ENCODE data around the gene RO60.

RO60 gene

GRCh38 chr1:193104907-193105820 is 45.8 kb downstream of the RO60 start, which contains the start of gene GLRX2:
GLRX2 (minus strand) TSS chr1:193105414; CDS start chr1:193105382, 32 bp downstream.
- peak within 1 kb of the TSS; percentile 88 for H3K4me3 ChIP-seq
- H3K4me1 ChIP-seq, result peaks cover 18% of the 10 kb centered on the region
- H3K9ac ChIP-seq, result peak within 1 kb of the TSS; percentile 83
- H3K36me3 ChIP-seq, result peaks cover 6% of the 10 kb centered on the region
- peak within 1 kb of the TSS; percentile 55; the same call in 1 of the 2 replicates for H3K27ac ChIP-seq
- TF ChIP-seq Cebpa-rat (IDR thresholded peaks at IDR 0.05), result no peak
- no peaks in the 10 kb centered on the region for H3K9me3 ChIP-seq
- no peaks in the 10 kb centered on the region for H3K27me3 ChIP-seq
- peak within 1 kb of the TSS; percentile 93 for H3K4me2 ChIP-seq
- H4K20me1 ChIP-seq, result peaks cover 15% of the 10 kb centered on the region; the same call in 1 of the 2 replicates

DNA sequence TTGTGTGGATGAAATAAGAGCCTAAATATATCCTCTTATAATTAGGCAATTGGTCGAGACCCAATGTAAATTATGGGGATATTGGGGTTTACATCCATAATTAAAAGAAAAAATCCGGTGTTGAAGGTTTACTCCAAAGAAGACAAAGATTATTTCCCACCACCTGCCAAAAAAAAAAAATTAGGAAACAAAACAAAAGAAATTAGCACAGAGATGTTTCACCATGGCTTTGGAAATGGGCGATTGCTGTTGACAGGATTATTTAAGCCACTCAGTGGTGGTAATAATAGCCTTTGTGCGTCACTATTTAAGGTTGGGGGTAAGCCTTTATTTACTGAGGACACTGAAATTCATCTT is 46.4 kb downstream of the RO60 start:
- peaks cover 15% of the 10 kb centered on the region; the same call in 1 of the 2 replicates for H4K20me1 ChIP-seq
- no peak for TF ChIP-seq Cebpa-rat (IDR thresholded peaks at IDR 0.05)
- peak overlapping the region; percentile 88 for H3K4me3 ChIP-seq
- H3K9me3 ChIP-seq, result no peaks in the 10 kb centered on the region
- no peaks in the 10 kb centered on the region for H3K27me3 ChIP-seq
- H3K4me2 ChIP-seq, result peak overlapping the region; percentile 93
- peak overlapping the region; percentile 83; the same call in 1 of the 2 replicates for H3K9ac ChIP-seq
- no peaks in the 10 kb centered on the region; the same call in 1 of the 2 replicates for H3K36me3 ChIP-seq
- H3K27ac ChIP-seq, result no peak overlapping the region
- H3K4me1 ChIP-seq, result peaks cover 18% of the 10 kb centered on the region

DNA sequence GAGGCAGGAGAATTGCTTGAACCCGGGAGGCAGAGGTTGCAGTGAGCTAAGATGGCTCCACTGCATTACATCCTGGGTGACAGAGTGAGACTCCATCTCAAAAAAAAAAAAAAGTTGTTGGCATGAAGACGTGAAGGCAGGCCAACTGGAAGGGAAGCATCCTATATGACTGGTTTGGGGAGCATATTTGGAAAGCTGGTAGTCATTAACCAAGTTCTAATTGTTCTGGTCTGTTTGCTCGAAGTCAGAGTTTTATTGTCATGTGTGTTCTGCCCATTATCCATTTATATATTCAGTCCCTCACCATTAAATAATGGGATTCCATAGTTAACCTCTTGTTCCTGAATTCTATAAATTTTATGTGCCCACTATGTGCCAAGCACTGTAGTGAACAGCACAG is 49.1 kb downstream of the RO60 start:
- TF ChIP-seq Cebpa-rat (IDR thresholded peaks at IDR 0.05), result no peak

More for the DNA sequence above, 49.1 kb downstream of the RO60 start:
- Histone ChIP-seq H3K27ac (no peak overlapping the region), H3K36me3 (no peaks in the 10 kb centered on the region), H3K4me2 (no peak overlapping the region), H3K27me3 (no peaks in the 10 kb centered on the region), H3K9me3 (no peaks in the 10 kb centered on the region), H3K4me3 (no peak overlapping the region), H3K9ac (no peak overlapping the region), H3K4me1 (peaks cover 13% of the 10 kb centered on the region), H4K20me1 (peaks cover 7% of the 10 kb centered on the region; the same call in 1 of the 2 replicates)
